H1 (cell line): ENCODE data around the gene NDFIP2. TPM values are rescaled to one million over a fixed set of nuclear protein-coding genes. Genes with fewer than 3 reads are reported as not detected.
A peak's percentile ranks its signal among the peaks of the same experiment; 100 is the strongest.

ENCODE experiments used
- CTCF ChIA-PET: fragments of 300-600 bp; sonication (Branson Sonifier 250); formaldehyde crosslinking; loops from one replicate; lab custom pipeline; 2021; ENCODE audit not compliant: partially characterized antibody; lab: Charles Lee
- POLR2A ChIA-PET: fragments of 300-600 bp; sonication (Branson Sonifier 250); formaldehyde crosslinking; loops from one replicate; lab custom pipeline; 2021; ENCODE audit warnings: inconsistent platforms; ENCODE audit not compliant: partially characterized antibody; lab: Charles Lee
- DNase-seq, 2 experiments: peaks; one replicate each; pipeline versions ENCODE4 v3.0.0 to v3.0.0-alpha.2; 2010 to 2022; ENCODE audit warnings: low spot score in 2 of 2, low read depth in 1 of 2, mixed read lengths in 1 of 2
- FAIRE-seq: peaks from 2 replicates; lab custom pipeline; 2011; peaks lifted over from hg19 to GRCh38; lab: Jason Lieb, UNC
- H2AFZ ChIP-seq: 2 replicates; pipeline ENCODE4 v1.8.1; 2012; ENCODE audit warnings: low read length, inconsistent platforms
- H2AK5ac ChIP-seq: 2 replicates; pipeline ENCODE4 v1.6.1; 2013; ENCODE audit warnings: low read depth, low read length
- H2BK120ac ChIP-seq: replicated peaks from 2 replicates; pipeline ENCODE3; 2013; ENCODE audit warnings: low read depth, low read length, inconsistent platforms
- H2BK12ac ChIP-seq: 2 replicates; pipeline ENCODE4 v1.6.1; 2013; ENCODE audit warnings: low read depth, low read length
- H2BK15ac ChIP-seq: 2 replicates; pipeline ENCODE4 v1.6.1; 2013; ENCODE audit warnings: low read length
- H2BK20ac ChIP-seq: 2 replicates; pipeline ENCODE4 v1.6.1; 2013; ENCODE audit warnings: low read length
- H2BK5ac ChIP-seq: 2 replicates; pipeline ENCODE4 v1.6.1; 2013; ENCODE audit warnings: low read depth, low read length
- H3K14ac ChIP-seq: 2 replicates; pipeline ENCODE4 v1.6.1; 2013; ENCODE audit warnings: inconsistent platforms; ENCODE audit not compliant: insufficient read length
- H3K18ac ChIP-seq: 2 replicates; pipeline ENCODE4 v1.6.1; 2013; ENCODE audit warnings: low read length; ENCODE audit errors: extremely low read depth
- H3K23ac ChIP-seq: 2 replicates; pipeline ENCODE4 v1.6.1; 2013; ENCODE audit warnings: inconsistent platforms; ENCODE audit not compliant: insufficient read length
- H3K23me2 ChIP-seq: 2 replicates; pipeline ENCODE4 v1.6.1; 2013; ENCODE audit warnings: low read depth, low read length
- H3K27ac ChIP-seq: 2 replicates; pipeline ENCODE4 v1.6.1; 2011; ENCODE audit warnings: low read depth, low read length, inconsistent platforms
- H3K27me3 ChIP-seq, 4 experiments: replicated peaks in 1 of 4; 1 replicate in 1 of 4; 2 replicates in 3 of 4; pipeline versions ENCODE4 v1.6.1 to v1.8.1; 2011 to 2013; ENCODE audit warnings: low read length in 3 of 4, mild to moderate bottlenecking in 3 of 4, inconsistent platforms in 2 of 4, mixed read lengths in 2 of 4, moderate library complexity in 1 of 4; ENCODE audit not compliant: control insufficient read depth in 3 of 4, insufficient read depth in 3 of 4; ENCODE audit errors: extremely low read depth in 1 of 4
- H3K36me3 ChIP-seq, 4 experiments: 2 replicates each; pipeline versions ENCODE4 v1.6.1 to v1.8.1; 2011 to 2013; ENCODE audit warnings: mild to moderate bottlenecking in 4 of 4, low read length in 3 of 4, moderate library complexity in 2 of 4, control low read depth in 1 of 4, inconsistent platforms in 1 of 4; ENCODE audit not compliant: insufficient read depth in 4 of 4, control insufficient read depth in 2 of 4
- H3K4ac ChIP-seq: replicated peaks from 2 replicates; pipeline ENCODE3; 2013; ENCODE audit warnings: low read length, low read depth, mixed read lengths, inconsistent platforms; ENCODE audit not compliant: insufficient read length
- H3K4me1 ChIP-seq, 4 experiments: replicated peaks in 1 of 4; 1 replicate in 1 of 4; 2 replicates in 3 of 4; pipeline versions ENCODE4 v1.6.1 to v1.8.1; 2011 to 2013; ENCODE audit warnings: low read length in 3 of 4, inconsistent platforms in 2 of 4, mixed read lengths in 1 of 4; ENCODE audit not compliant: insufficient read depth in 4 of 4, control insufficient read depth in 3 of 4
- H3K4me2 ChIP-seq, 2 experiments: 2 replicates each; pipeline versions ENCODE4 v1.6.1 to v1.8.1; 2011 to 2013; ENCODE audit warnings: low read depth in 2 of 2, low read length in 2 of 2, control low read depth in 1 of 2, inconsistent platforms in 1 of 2, mild to moderate bottlenecking in 1 of 2; ENCODE audit not compliant: insufficient read depth in 1 of 2
- H3K4me3 ChIP-seq, 4 experiments: fragments of 200-600, 300-600 bp in 1 of 4; sonication (generic), shearing (Covaris generic), sonication (Bioruptor Twin) in 1 of 4; 2 replicates each; pipeline versions ENCODE4 v1.5.1 to v1.8.1; 2011 to 2016; ENCODE audit warnings: low read length in 4 of 4, low read depth in 3 of 4, control low read depth in 2 of 4, inconsistent platforms in 2 of 4, mild to moderate bottlenecking in 2 of 4, mixed read lengths in 1 of 4, moderate library complexity in 1 of 4; ENCODE audit not compliant: insufficient read depth in 2 of 4; ENCODE audit errors: extremely low read depth in 1 of 4
- H3K56ac ChIP-seq: replicated peaks from 2 replicates; pipeline ENCODE3; 2013; ENCODE audit warnings: low read depth, mild to moderate bottlenecking, mixed read lengths, low read length, inconsistent platforms; ENCODE audit not compliant: insufficient read length
- H3K79me1 ChIP-seq: 2 replicates; pipeline ENCODE4 v1.6.1; 2013; ENCODE audit warnings: low read depth, low read length, control low read depth
- H3K79me2 ChIP-seq, 2 experiments: 2 replicates each; pipeline versions ENCODE4 v1.6.1 to v1.8.1; 2012 to 2013; ENCODE audit warnings: low read length in 2 of 2, mild to moderate bottlenecking in 2 of 2, inconsistent platforms in 1 of 2; ENCODE audit not compliant: insufficient read depth in 2 of 2, control insufficient read depth in 1 of 2
- H3K9ac ChIP-seq, 4 experiments: replicated peaks in 1 of 4; 1 replicate in 1 of 4; 2 replicates in 3 of 4; pipeline versions ENCODE4 v1.6.1 to v1.8.1; 2011 to 2013; ENCODE audit warnings: low read depth in 3 of 4, low read length in 3 of 4, control low read depth in 2 of 4, mild to moderate bottlenecking in 2 of 4, moderate library complexity in 2 of 4, inconsistent platforms in 1 of 4; ENCODE audit errors: extremely low read depth in 1 of 4
- H3K9me3 ChIP-seq, 2 experiments: 2 replicates each; pipeline versions ENCODE4 v1.6.1 to v1.8.1; 2012 to 2013; ENCODE audit warnings: mild to moderate bottlenecking in 2 of 2, moderate library complexity in 2 of 2, control low read depth in 1 of 2, inconsistent platforms in 1 of 2, low read depth in 1 of 2, low read length in 1 of 2, mixed read lengths in 1 of 2; ENCODE audit not compliant: insufficient read depth in 2 of 2
- H4K20me1 ChIP-seq, 2 experiments: replicated peaks in 1 of 2; 2 replicates each; pipeline versions ENCODE3 to v1.8.1; 2011 to 2013; ENCODE audit warnings: inconsistent platforms in 2 of 2, low read length in 2 of 2, mild to moderate bottlenecking in 1 of 2; ENCODE audit not compliant: insufficient read depth in 2 of 2, control insufficient read depth in 1 of 2
- H4K5ac ChIP-seq: 2 replicates; pipeline ENCODE4 v1.6.1; 2013; ENCODE audit warnings: low read length, low read depth, mixed read lengths, inconsistent platforms; ENCODE audit not compliant: insufficient read length
- H4K8ac ChIP-seq: 2 replicates; pipeline ENCODE4 v1.8.0; 2013; ENCODE audit warnings: mild to moderate bottlenecking, moderate library complexity, low read length, inconsistent platforms; ENCODE audit not compliant: insufficient read depth; ENCODE audit errors: extremely low read depth
- H4K91ac ChIP-seq: replicated peaks from 2 replicates; pipeline ENCODE3; 2013; ENCODE audit warnings: low read length, mixed read lengths, inconsistent platforms; ENCODE audit not compliant: insufficient read length
- CHD2 ChIP-seq: IDR thresholded peaks from 2 replicates; pipeline ENCODE4 v1.6.1; 2012; ENCODE audit warnings: low read length, improper control_type of control experiment
- KDM1A ChIP-seq: fragments of 200-600, 300-600 bp; sonication (generic); IDR thresholded peaks from 2 replicates; pipeline ENCODE4 v1.7.1; 2016; ENCODE audit warnings: mild to moderate bottlenecking, low read length, borderline replicate concordance
- KDM4A ChIP-seq: IDR thresholded peaks from one replicate; pipeline ENCODE4 v1.7.1; 2012; ENCODE audit warnings: low read depth, mild to moderate bottlenecking, moderate library complexity, low read length, inconsistent platforms; ENCODE audit not compliant: severe bottlenecking
- POLR2A ChIP-seq, 2 experiments: IDR thresholded peaks; 1 replicate in 1 of 2; 2 replicates in 1 of 2; pipeline ENCODE4 v1.6.1; 2011; ENCODE audit warnings: low read depth in 2 of 2, low read length in 2 of 2, mild to moderate bottlenecking in 2 of 2; ENCODE audit errors: control extremely low read depth in 1 of 2
- POLR2AphosphoS5 ChIP-seq: IDR thresholded peaks from 2 replicates; pipeline ENCODE4 v1.6.1; 2011; ENCODE audit warnings: low read depth, low read length
- RAD21 ChIP-seq, 2 experiments: IDR thresholded peaks in 1 of 2; conservative IDR thresholded peaks in 1 of 2; 2 replicates each; pipeline ENCODE4 v1.6.1; 2011; ENCODE audit warnings: low read depth in 2 of 2, low read length in 2 of 2, improper control_type of control experiment in 1 of 2, inconsistent platforms in 1 of 2, mild to moderate bottlenecking in 1 of 2, moderate library complexity in 1 of 2
- TAF1 ChIP-seq: IDR thresholded peaks from 2 replicates; pipeline ENCODE4 v1.6.1; 2011; ENCODE audit warnings: mild to moderate bottlenecking, low read depth, low read length
- TBP ChIP-seq: IDR thresholded peaks from 2 replicates; pipeline ENCODE4 v1.6.1; 2011; ENCODE audit warnings: low read depth, low read length, improper control_type of control experiment
- whole genome bisulfite sequencing, 2 experiments: shearing (Covaris generic) in 1 of 2; methylation state at CpG; one replicate each; pipeline versions ENCODE4 v1.1.6 to v1.1.7; 2013 to 2015; ENCODE audit warnings: low lambda C conversion rate in 2 of 2, mixed read lengths in 2 of 2, inconsistent platforms in 1 of 2, low coverage in 1 of 2, missing lambda C conversion rate in 1 of 2; ENCODE audit not compliant: insufficient replicate concordance in 2 of 2, insufficient coverage in 1 of 2, insufficient read length in 1 of 2; ENCODE audit errors: extremely low coverage in 1 of 2, missing lambda C conversion rate in 1 of 2; 5-methylcytosine and 5-hydroxymethylcytosine counted together
- polyA plus RNA-seq, 7 experiments: library from polyadenylated mRNA; depleted of rRNA in 3 of 7; stranded (reverse) in 5 of 7; unstranded in 2 of 7; fragments of >200 nt in 5 of 7; fragments of 200-250 nt in 2 of 7; gene quantifications; 1 replicate in 5 of 7; 2 replicates in 1 of 7; 4 replicates in 1 of 7; pipeline versions ENCODE4 v1.2.1 to v1.2.3, GENCODE V29; 2011 to 2013; ENCODE audit warnings: missing spikeins in 2 of 7, mixed read lengths in 2 of 7
- total RNA-seq: library from RNA; stranded (reverse); fragmentation: NEBNext Ultra II Directional; extraction: Animal tissue kit (Norgen Biotek cat#: 25700); gene quantifications from 2 replicates; pipeline ENCODE4 v1.2.1, GENCODE V29; 2021

Gene NDFIP2
- total and polyA plus RNA-seq, 2 of the 8 experiments (the other 6 are each of a cell fraction or from before 2014, with no cell fraction given): 11.1 to 32.9 TPM

DNA sequence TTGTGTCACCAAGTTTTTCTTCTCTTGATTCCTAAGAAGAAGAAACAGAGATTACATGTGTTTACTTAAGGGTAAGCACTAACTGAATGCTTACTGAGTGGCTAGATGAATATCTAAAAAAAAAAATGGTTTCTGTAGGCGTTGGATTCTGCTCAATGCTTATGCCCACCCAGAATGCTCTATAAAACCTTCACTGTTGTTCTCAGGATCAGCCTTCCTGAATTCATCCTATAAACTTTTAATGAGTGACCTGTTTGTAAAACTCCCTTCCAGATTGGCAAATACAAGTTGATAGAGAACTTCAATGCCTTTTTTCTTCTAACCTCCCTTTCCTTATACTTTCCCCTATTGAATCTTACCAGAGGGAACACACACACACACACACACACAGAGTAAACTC is 90.2 kb downstream of the NDFIP2 start:
- H3K4me3 ChIP-seq: no peak overlapping the region
- no peak for TF ChIP-seq KDM1A
- no peak for TF ChIP-seq TBP
- TF ChIP-seq POLR2A (IDR thresholded peaks at IDR 0.05; ENCODE audit: control extremely low read depth in 1 of 2, low read depth in 2 of 2, low read length in 2 of 2): no peak
- TF ChIP-seq RAD21 (IDR thresholded peaks at IDR 0.05 in 1 of 2, conservative IDR thresholded peaks at IDR 0.05 in 1 of 2; ENCODE audit: low read depth in 2 of 2, low read length in 2 of 2): no peak
- TF ChIP-seq CHD2: no peak
- TF ChIP-seq TAF1: no peak
- TF ChIP-seq POLR2AphosphoS5: no peak
- no peak for TF ChIP-seq KDM4A
- TF ChIP-seq, all 59 proteins: peak for 0
- ChIA-PET POLR2A (no interaction called here), CTCF (no interaction called here)
- H3K4me1 ChIP-seq: no peaks in the 10 kb centered on the region
- 93% methylated on average over 1 of the region's 1 CpG; no CpG with 5 or more reads in 1 of the 2 experiments for WGBS, 2 experiments
- H3K79me1 ChIP-seq: no peaks in the 10 kb centered on the region
- H3K14ac ChIP-seq: no peak overlapping the region
- H4K5ac ChIP-seq: no peak overlapping the region
- no peak overlapping the region for H3K27ac ChIP-seq
- H2BK5ac ChIP-seq: no peak overlapping the region
- no peaks in the 10 kb centered on the region for H4K20me1 ChIP-seq
- H4K91ac ChIP-seq: no peak overlapping the region
- H3K18ac ChIP-seq: no peak overlapping the region
- no peaks in the 10 kb centered on the region for H3K79me2 ChIP-seq
- no peak overlapping the region for H3K4ac ChIP-seq
- H3K36me3 ChIP-seq: no peaks in the 10 kb centered on the region
- no peaks in the 10 kb centered on the region for H3K9me3 ChIP-seq
- H2AFZ ChIP-seq: no peak overlapping the region
- H2BK120ac ChIP-seq: no peak overlapping the region
- H3K23me2 ChIP-seq: no peaks in the 10 kb centered on the region
- no peak overlapping the region for H2BK20ac ChIP-seq
- peak; percentile 42 for FAIRE-seq
- H2AK5ac ChIP-seq: no peak overlapping the region
- no peaks in the 10 kb centered on the region for H3K27me3 ChIP-seq
- no peak for DNase-seq
- H3K56ac ChIP-seq: no peak overlapping the region
- no peak overlapping the region for H3K4me2 ChIP-seq
- no peak overlapping the region for H2BK12ac ChIP-seq
- H3K23ac ChIP-seq: no peak overlapping the region
- H2BK15ac ChIP-seq: no peak overlapping the region
- H3K9ac ChIP-seq: no peak overlapping the region
- no peak overlapping the region for H4K8ac ChIP-seq
